Neural cell (in vitro differentiated cells): ENCODE data around the gene MLLT3.

Source experiments
- CTCF ChIP-seq: fragments of 450-650 bp; IDR thresholded peaks from 2 replicates; pipeline ENCODE4 v1.5.1; 2014; ENCODE audit warnings: antibody characterized with exemption, mild to moderate bottlenecking, moderate library complexity; ENCODE audit not compliant: poor library complexity, severe bottlenecking
- EZH2 ChIP-seq: fragments of 200-600, 300-800 bp; shearing (Covaris generic), sonication (generic); IDR thresholded peaks from 2 replicates; pipeline ENCODE4 v1.6.1; 2014; ENCODE audit warnings: antibody characterized with exemption, low read length, borderline replicate concordance, mild to moderate bottlenecking; ENCODE audit not compliant: insufficient read depth, poor library complexity, severe bottlenecking
- RAD21 ChIP-seq: fragments of 450-650 bp; conservative IDR thresholded peaks from 2 replicates; pipeline ENCODE4 v1.6.1; 2014; ENCODE audit warnings: antibody characterized with exemption, mild to moderate bottlenecking, moderate library complexity
- REST ChIP-seq: IDR thresholded peaks from 2 replicates; pipeline ENCODE4 v1.6.1; 2012; ENCODE audit warnings: borderline replicate concordance
- TAF1 ChIP-seq: IDR thresholded peaks from 2 replicates; pipeline ENCODE4 v1.6.1; 2012; ENCODE audit warnings: low read depth

DNA sequence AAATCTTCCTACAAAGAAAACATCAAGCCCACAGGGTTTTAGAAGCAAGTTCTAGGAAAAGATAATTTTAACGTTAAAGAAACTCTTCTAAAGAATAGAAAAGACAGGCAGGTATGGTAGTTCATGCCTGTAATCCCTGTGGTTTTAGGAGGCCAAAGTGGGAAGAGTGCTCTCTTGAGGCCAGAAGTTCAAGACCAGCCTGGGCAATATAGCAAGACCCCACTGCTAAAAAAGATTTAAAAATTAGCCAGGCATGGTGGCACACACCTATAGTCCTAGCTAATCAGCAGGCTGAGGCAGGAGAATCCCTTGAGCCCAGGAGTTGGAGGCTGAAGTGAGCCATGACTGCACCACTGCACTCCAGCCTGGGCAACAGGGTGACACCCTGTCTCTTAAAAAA is 193.3 kb downstream of the MLLT3 start:
- TF ChIP-seq CTCF (no peak), TAF1 (no peak), EZH2 (no peak), RAD21 (no peak), REST (no peak)
